GM20000 (cell line): ENCODE measurements around the gene RARS2.
A peak's percentile ranks its signal among the peaks of the same experiment; 100 is the strongest.

Experiments used
- DNase-seq: peaks from one replicate; pipeline ENCODE4 v3.0.0; 2012; ENCODE audit warnings: low spot score
- CTCF ChIP-seq: IDR thresholded peaks from 2 replicates; pipeline ENCODE4 v1.5.1; 2012; ENCODE audit warnings: mild to moderate bottlenecking, control low read depth; ENCODE audit errors: extremely low read depth, missing control alignments

RARS2 gene

GRCh38 chr6:87481931-87482330 is 107.9 kb downstream of the RARS2 start:
- no peak for DNase-seq
- TF ChIP-seq CTCF: no peak

- no peak for TF ChIP-seq CTCF
- DNase-seq: peak; percentile 30
Measured at GRCh38 chr6:87473419-87473903, 116.3 kb downstream of the RARS2 start.

GRCh38 chr6:87472525-87473418 is 117.0 kb downstream of the RARS2 start, which contains the start of gene SLC35A1:
TSS of gene SLC35A1 (plus strand) at chr6:87472974. CDS start at chr6:87473004, 30 bp downstream.
- TF ChIP-seq CTCF: no peak
- DNase-seq: peak; percentile 90

DNA sequence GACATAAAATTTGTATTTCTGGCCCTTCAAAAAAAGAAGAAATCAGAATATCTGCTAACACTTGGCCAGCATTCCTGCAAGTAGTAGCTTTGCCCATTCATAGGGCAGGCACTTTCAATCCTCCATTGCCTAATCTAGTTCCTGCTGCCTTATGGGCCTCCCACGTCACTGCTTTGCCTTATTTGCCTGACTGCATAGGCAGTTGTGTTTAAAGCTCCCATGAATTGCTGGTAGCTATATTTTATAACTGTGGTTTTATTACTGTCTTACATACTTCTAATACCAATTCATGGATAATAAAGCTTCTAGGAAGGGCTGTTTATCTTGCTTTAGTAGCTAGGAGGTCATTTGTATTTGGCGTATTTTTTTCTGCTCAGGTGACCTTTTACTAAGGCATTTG is 124.7 kb downstream of the RARS2 start:
- TF ChIP-seq CTCF: no peak
- no peak for DNase-seq
